Fibroblast of lung (primary cell): ENCODE results near the gene LMBRD1. TPM values are rescaled to one million over a fixed set of nuclear protein-coding genes. Genes with fewer than 3 reads are reported as not detected.

Source experiments
- DNase-seq, 2 donors: peaks; one replicate each; pipeline versions ENCODE4 v3.0.0 to v3.0.0-alpha.2; 2010; ENCODE audit warnings: low read depth in 2 of 2
- H2AFZ ChIP-seq: 2 replicates; pipeline ENCODE4 v1.5.1; 2012; ENCODE audit warnings: low read length, control low read depth, inconsistent platforms
- H3K27ac ChIP-seq: 2 replicates; pipeline ENCODE4 v1.5.1; 2011; ENCODE audit warnings: low read length, control low read depth; ENCODE audit not compliant: insufficient read depth
- H3K27me3 ChIP-seq: 2 replicates; pipeline ENCODE4 v1.5.1; 2011; ENCODE audit warnings: mild to moderate bottlenecking, low read length; ENCODE audit not compliant: control insufficient read depth, insufficient read depth
- H3K36me3 ChIP-seq: 2 replicates; pipeline ENCODE4 v1.5.1; 2011; ENCODE audit warnings: low read length; ENCODE audit not compliant: control insufficient read depth, insufficient read depth
- H3K4me1 ChIP-seq: 2 replicates; pipeline ENCODE4 v1.5.1; 2011; ENCODE audit warnings: low read length; ENCODE audit not compliant: control insufficient read depth, insufficient read depth; ENCODE audit errors: extremely low read depth
- H3K4me2 ChIP-seq: 2 replicates; pipeline ENCODE4 v1.5.1; 2011; ENCODE audit warnings: low read length, control low read depth; ENCODE audit not compliant: insufficient read depth; ENCODE audit errors: extremely low read depth
- H3K4me3 ChIP-seq, 4 experiments: fragments of 200-600 bp in 1 of 4; sonication (generic) in 1 of 4; replicated peaks in 1 of 4; 2 replicates each; pipeline ENCODE4 v1.5.1; 2011 to 2016; ENCODE audit warnings: low read length in 4 of 4, low read depth in 3 of 4, mild to moderate bottlenecking in 3 of 4, control low read depth in 2 of 4, inconsistent platforms in 1 of 4, mixed read lengths in 1 of 4; ENCODE audit not compliant: insufficient read depth in 1 of 4; ENCODE audit errors: control extremely low read depth in 1 of 4
- H3K79me2 ChIP-seq: 2 replicates; pipeline ENCODE4 v1.5.1; 2012; ENCODE audit warnings: mild to moderate bottlenecking, low read length, inconsistent platforms; ENCODE audit not compliant: control insufficient read depth, insufficient read depth
- H3K9ac ChIP-seq: 2 replicates; pipeline ENCODE4 v1.5.1; 2011; ENCODE audit warnings: mild to moderate bottlenecking, low read length, control low read depth; ENCODE audit not compliant: insufficient read depth
- H3K9me3 ChIP-seq: 2 replicates; pipeline ENCODE4 v1.5.1; 2012; ENCODE audit warnings: low read depth, low read length; ENCODE audit not compliant: control insufficient read depth, insufficient read depth
- H4K20me1 ChIP-seq: 2 replicates; pipeline ENCODE4 v1.5.1; 2011; ENCODE audit warnings: low read length; ENCODE audit not compliant: control insufficient read depth, insufficient read depth; ENCODE audit errors: extremely low read depth
- EZH2 ChIP-seq: IDR thresholded peaks from 2 replicates; pipeline ENCODE4 v1.5.1; 2012; ENCODE audit warnings: low read length, control low read depth, mild to moderate bottlenecking; ENCODE audit errors: missing control alignments
- polyA plus RNA-seq, 2 donors: library from polyadenylated mRNA; depleted of rRNA in 1 of 2; stranded (reverse) in 1 of 2; unstranded in 1 of 2; fragments of >200 nt; gene quantifications; 2 replicates each; pipeline ENCODE4 v1.2.1, GENCODE V29; 2011 to 2012; ENCODE audit warnings: missing spikeins in 1 of 2
- total RNA-seq: library from RNA; depleted of rRNA; stranded (reverse); fragments of >200 nt; gene quantifications from 2 replicates; pipeline ENCODE4 v1.2.1, GENCODE V29; 2014
- TF ChIP-seq, protein P1 (sequence below), 2 donors: IDR thresholded peaks in 1 of 2; conservative IDR thresholded peaks in 1 of 2; 1 replicate in 1 of 2; 2 replicates in 1 of 2; pipeline ENCODE4 v1.5.1; 2011 to 2012; ENCODE audit warnings: low read length in 2 of 2, control low read depth in 1 of 2, inconsistent platforms in 1 of 2, low read depth in 1 of 2, mild to moderate bottlenecking in 1 of 2

LMBRD1 gene
- total and polyA plus RNA-seq, 2 donors (not counting 1 experiment from before 2014, with no cell fraction given): 30.7 to 46.5 TPM

DNA sequence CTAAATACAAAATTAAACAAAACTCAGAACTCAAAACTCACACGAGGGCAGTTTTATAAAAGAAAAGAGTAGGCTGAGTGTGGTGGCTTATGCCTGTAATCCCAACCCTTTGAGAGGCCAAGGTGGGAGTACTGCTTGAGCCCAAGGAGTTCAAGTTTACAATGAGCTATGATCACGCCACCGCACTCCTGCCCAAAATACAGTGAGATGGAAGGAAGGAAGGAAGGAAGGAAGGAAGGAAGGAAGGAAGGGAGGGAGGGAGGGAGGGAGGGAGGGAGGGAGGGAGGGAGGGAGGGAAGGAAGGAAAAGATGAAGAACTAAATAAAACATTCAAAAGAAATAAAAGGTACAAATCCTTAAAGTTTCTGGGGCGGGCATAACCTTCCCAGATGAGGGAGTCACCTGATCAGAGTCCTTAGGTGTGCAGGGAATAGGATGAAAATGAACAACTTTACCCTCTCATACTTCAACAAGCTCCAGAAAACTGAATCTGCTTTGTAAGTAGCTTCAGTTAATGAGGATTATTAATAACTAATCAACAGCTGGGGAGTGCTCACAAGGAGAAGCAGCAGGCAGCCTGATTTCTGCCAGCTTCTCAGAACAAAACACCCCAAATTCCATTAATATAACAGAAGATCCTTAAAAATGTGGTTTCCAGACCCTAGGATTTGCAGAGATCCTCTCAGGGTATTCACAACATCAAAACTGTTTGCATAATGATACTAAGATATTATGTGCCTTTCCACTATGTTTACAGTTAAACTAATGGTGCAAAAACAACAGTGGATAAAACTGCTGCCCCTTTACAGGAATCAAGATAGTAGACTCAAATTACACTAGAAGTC, 21.8 kb downstream of the LMBRD1 start:
- H3K4me1 ChIP-seq: no peaks in the 10 kb centered on the region
- H3K79me2 ChIP-seq: no peaks in the 10 kb centered on the region
- H3K27me3 ChIP-seq: no peaks in the 10 kb centered on the region
- TF ChIP-seq EZH2: no peak
- TF ChIP-seq, protein P1, sequence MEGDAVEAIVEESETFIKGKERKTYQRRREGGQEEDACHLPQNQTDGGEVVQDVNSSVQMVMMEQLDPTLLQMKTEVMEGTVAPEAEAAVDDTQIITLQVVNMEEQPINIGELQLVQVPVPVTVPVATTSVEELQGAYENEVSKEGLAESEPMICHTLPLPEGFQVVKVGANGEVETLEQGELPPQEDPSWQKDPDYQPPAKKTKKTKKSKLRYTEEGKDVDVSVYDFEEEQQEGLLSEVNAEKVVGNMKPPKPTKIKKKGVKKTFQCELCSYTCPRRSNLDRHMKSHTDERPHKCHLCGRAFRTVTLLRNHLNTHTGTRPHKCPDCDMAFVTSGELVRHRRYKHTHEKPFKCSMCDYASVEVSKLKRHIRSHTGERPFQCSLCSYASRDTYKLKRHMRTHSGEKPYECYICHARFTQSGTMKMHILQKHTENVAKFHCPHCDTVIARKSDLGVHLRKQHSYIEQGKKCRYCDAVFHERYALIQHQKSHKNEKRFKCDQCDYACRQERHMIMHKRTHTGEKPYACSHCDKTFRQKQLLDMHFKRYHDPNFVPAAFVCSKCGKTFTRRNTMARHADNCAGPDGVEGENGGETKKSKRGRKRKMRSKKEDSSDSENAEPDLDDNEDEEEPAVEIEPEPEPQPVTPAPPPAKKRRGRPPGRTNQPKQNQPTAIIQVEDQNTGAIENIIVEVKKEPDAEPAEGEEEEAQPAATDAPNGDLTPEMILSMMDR (conservative IDR thresholded peaks at IDR 0.05 in 1 of 2, IDR thresholded peaks at IDR 0.05 in 1 of 2; ENCODE audit: low read depth in 1 of 2, low read length in 2 of 2): no peak
- H3K36me3 ChIP-seq: no peaks in the 10 kb centered on the region
- no peak overlapping the region for H3K9ac ChIP-seq
- no peak overlapping the region for H3K27ac ChIP-seq
- no peak overlapping the region for H2AFZ ChIP-seq
- no peak overlapping the region for H3K4me2 ChIP-seq
- H3K9me3 ChIP-seq: no peaks in the 10 kb centered on the region
- no peak overlapping the region for H3K4me3 ChIP-seq
- no peak for DNase-seq
- no peaks in the 10 kb centered on the region for H4K20me1 ChIP-seq

DNA sequence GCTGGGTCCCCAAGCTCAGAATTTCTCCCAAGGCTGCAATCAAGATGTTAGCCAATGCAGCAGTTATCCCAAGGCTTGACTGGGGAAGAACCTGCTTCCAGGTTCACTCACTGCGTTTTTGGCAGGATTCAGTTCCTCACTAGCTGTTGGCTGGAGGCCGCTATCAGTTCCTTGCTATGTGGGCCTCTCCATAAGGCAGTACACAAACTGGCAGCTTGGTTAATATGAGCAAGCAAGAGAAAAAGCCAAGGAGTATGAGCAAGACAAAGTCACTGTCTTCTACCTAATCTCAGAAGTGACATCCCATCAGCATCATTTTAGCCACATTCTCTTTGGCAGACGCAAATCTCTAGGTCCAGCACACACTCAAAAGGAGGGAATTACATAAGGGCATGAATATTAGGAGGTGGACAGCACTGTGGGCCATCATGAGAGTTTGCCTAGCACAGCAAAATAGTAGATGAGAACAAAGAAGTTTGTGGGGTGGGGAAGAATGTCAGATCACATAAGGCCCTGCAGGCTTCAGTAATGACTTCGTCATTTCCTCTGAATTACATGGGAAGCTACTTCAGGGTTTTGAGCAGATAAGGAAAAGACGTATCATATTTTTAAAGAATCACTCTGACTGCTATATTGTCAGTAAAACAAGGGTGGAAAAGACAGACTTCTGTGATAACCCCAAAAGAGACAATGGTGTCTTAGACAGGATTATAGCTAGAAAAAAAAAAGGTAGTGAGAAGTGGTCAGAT, 25.5 kb downstream of the LMBRD1 start:
- no peak overlapping the region for H3K9ac ChIP-seq
- no peak overlapping the region for H3K4me3 ChIP-seq
- H3K27me3 ChIP-seq: no peaks in the 10 kb centered on the region
- no peak overlapping the region for H3K4me2 ChIP-seq
- no peaks in the 10 kb centered on the region for H3K79me2 ChIP-seq
- DNase-seq: no peak
- no peaks in the 10 kb centered on the region for H3K9me3 ChIP-seq
- no peaks in the 10 kb centered on the region for H3K36me3 ChIP-seq
- no peak overlapping the region for H2AFZ ChIP-seq
- H3K27ac ChIP-seq: no peak overlapping the region
- no peaks in the 10 kb centered on the region for H3K4me1 ChIP-seq
- TF ChIP-seq, protein P1 (conservative IDR thresholded peaks at IDR 0.05 in 1 of 2, IDR thresholded peaks at IDR 0.05 in 1 of 2; ENCODE audit: low read depth in 1 of 2, low read length in 2 of 2): no peak
- TF ChIP-seq EZH2: no peak
- H4K20me1 ChIP-seq: no peaks in the 10 kb centered on the region

DNA sequence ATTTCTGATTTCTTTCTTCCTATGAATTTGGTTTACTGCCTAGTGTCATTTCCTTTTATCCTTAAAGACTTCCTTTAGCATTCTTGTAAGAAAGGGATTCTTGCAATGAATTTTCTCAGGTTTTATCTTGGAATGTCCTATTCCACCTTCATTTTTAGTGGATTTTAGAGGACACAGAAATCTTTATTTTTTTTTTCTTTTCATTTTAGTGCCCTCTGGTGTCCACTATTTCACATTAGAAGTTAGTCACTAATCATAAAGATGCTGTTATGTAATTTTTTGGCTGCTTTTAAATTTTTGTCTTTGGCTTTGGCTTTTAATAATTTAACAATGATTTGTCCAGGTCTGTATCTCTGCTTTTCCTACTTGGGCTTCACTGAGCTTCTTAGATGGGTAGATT, 28.1 kb downstream of the LMBRD1 start:
- Histone ChIP-seq H3K9me3 (no peaks in the 10 kb centered on the region), H3K27ac (no peak overlapping the region), H3K4me3 (no peak overlapping the region), H3K9ac (no peak overlapping the region), H2AFZ (no peak overlapping the region), H3K4me2 (no peak overlapping the region), H3K27me3 (no peaks in the 10 kb centered on the region), H3K79me2 (no peaks in the 10 kb centered on the region), H3K4me1 (no peaks in the 10 kb centered on the region), H4K20me1 (no peaks in the 10 kb centered on the region), H3K36me3 (no peaks in the 10 kb centered on the region)
- DNase-seq: no peak
- TF ChIP-seq EZH2: no peak
- TF ChIP-seq, protein P1 (conservative IDR thresholded peaks at IDR 0.05 in 1 of 2, IDR thresholded peaks at IDR 0.05 in 1 of 2; ENCODE audit: low read depth in 1 of 2, low read length in 2 of 2): peak in 1 of 2 donors; percentile 6
